ENCODE results near the gene PSMD10.

Gene PSMD10

GRCh38 chrX:108091264-108091877 is at the start of gene PSMD10, which contains the start of gene ATG4A:
TSS of gene PSMD10 (minus strand) at chrX:108091542. CDS start at chrX:108091520, 22 bp downstream.
TSS of gene ATG4A (plus strand) at chrX:108091778. CDS start at chrX:108091827, 49 bp downstream.
- peaks cover 0 to 7% of the 10 kb centered on the region in 2 donors for H3K4me1 ChIP-seq (ENCODE audit: control insufficient read depth in 2 of 2, insufficient read depth in 2 of 2, low read length in 2 of 2)
- H3K9ac ChIP-seq (ENCODE audit: low read depth in 1 of 2, low read length in 2 of 2): peak within 1 kb of the TSS; percentile 75 to 89
- H3K9me3 ChIP-seq (ENCODE audit: control insufficient read depth in 2 of 2, low read length in 2 of 2): no peaks in the 10 kb centered on the region
- H3K36me3 ChIP-seq (ENCODE audit: control insufficient read depth in 2 of 2, insufficient read depth in 2 of 2, low read length in 2 of 2): peaks cover 3 to 4% of the 10 kb centered on the region in 2 donors
- no peaks in the 10 kb centered on the region for H3K27me3 ChIP-seq (ENCODE audit: control insufficient read depth in 2 of 2, insufficient read depth in 2 of 2, low read length in 2 of 2)
- H3K4me3 ChIP-seq (ENCODE audit: low read length in 2 of 2): peak within 1 kb of the TSS; percentile 82 to 87
- H3K27ac ChIP-seq (ENCODE audit: low read depth in 2 of 2, low read length in 2 of 2): peak within 1 kb of the TSS; percentile 77 to 84

GRCh38 chrX:108138814-108139702 is 47.7 kb upstream of the PSMD10 start:
- no peaks in the 10 kb centered on the region for H3K27me3 ChIP-seq (ENCODE audit: control insufficient read depth in 2 of 2, insufficient read depth in 2 of 2, low read length in 2 of 2)
- no peaks in the 10 kb centered on the region for H3K9me3 ChIP-seq (ENCODE audit: control insufficient read depth in 2 of 2, low read length in 2 of 2)
- H3K9ac ChIP-seq (ENCODE audit: low read depth in 1 of 2, low read length in 2 of 2): no peak overlapping the region
- peaks cover 0 to 14% of the 10 kb centered on the region in 2 donors for H3K36me3 ChIP-seq (ENCODE audit: control insufficient read depth in 2 of 2, insufficient read depth in 2 of 2, low read length in 2 of 2)
- no peak overlapping the region for H3K27ac ChIP-seq (ENCODE audit: low read depth in 2 of 2, low read length in 2 of 2)
- H3K4me3 ChIP-seq (ENCODE audit: low read length in 2 of 2): no peak overlapping the region
- no peaks in the 10 kb centered on the region for H3K4me1 ChIP-seq (ENCODE audit: control insufficient read depth in 2 of 2, insufficient read depth in 2 of 2, low read length in 2 of 2)

DNA sequence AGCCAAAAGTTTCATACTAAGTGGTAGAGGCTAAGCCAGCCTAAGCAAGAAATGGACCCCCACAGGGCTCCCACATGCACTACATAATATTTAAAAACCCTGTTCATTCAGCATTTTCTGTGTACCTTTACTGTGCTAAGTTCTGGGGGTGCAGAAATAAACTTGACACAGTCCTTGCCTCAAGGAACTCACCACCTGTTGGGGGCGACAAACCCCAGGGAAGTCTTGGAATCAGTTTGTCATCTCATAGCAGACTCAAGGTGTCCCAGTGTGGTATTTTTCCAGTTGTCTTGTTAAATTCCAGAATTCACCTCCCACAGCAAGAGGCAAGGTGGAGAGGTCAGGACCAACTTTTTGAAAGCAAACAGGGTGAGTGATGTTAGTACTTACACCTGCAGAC is 43.4 kb upstream of the PSMD10 start:
- Histone ChIP-seq H3K27me3 (ENCODE audit: control insufficient read depth in 2 of 2, insufficient read depth in 2 of 2, low read length in 2 of 2) (no peaks in the 10 kb centered on the region), H3K4me1 (ENCODE audit: control insufficient read depth in 2 of 2, insufficient read depth in 2 of 2, low read length in 2 of 2) (no peaks in the 10 kb centered on the region), H3K9me3 (ENCODE audit: control insufficient read depth in 2 of 2, low read length in 2 of 2) (no peaks in the 10 kb centered on the region), H3K4me3 (ENCODE audit: low read length in 2 of 2) (no peak overlapping the region), H3K27ac (ENCODE audit: low read depth in 2 of 2, low read length in 2 of 2) (no peak overlapping the region), H3K9ac (ENCODE audit: low read depth in 1 of 2, low read length in 2 of 2) (no peak overlapping the region), H3K36me3 (ENCODE audit: control insufficient read depth in 2 of 2, insufficient read depth in 2 of 2, low read length in 2 of 2) (peaks cover 0 to 11% of the 10 kb centered on the region in 2 donors)

GRCh38 chrX:108132876-108133275 is 41.5 kb upstream of the PSMD10 start:
- H3K9ac ChIP-seq (ENCODE audit: low read depth in 1 of 2, low read length in 2 of 2): no peak overlapping the region
- H3K9me3 ChIP-seq (ENCODE audit: control insufficient read depth in 2 of 2, low read length in 2 of 2): no peaks in the 10 kb centered on the region
- peaks cover 0 to 6% of the 10 kb centered on the region in 2 donors for H3K36me3 ChIP-seq (ENCODE audit: control insufficient read depth in 2 of 2, insufficient read depth in 2 of 2, low read length in 2 of 2)
- no peak overlapping the region for H3K27ac ChIP-seq (ENCODE audit: low read depth in 2 of 2, low read length in 2 of 2)
- H3K4me1 ChIP-seq (ENCODE audit: control insufficient read depth in 2 of 2, insufficient read depth in 2 of 2, low read length in 2 of 2): no peaks in the 10 kb centered on the region
- no peak overlapping the region for H3K4me3 ChIP-seq (ENCODE audit: low read length in 2 of 2)
- no peaks in the 10 kb centered on the region for H3K27me3 ChIP-seq (ENCODE audit: control insufficient read depth in 2 of 2, insufficient read depth in 2 of 2, low read length in 2 of 2)

DNA sequence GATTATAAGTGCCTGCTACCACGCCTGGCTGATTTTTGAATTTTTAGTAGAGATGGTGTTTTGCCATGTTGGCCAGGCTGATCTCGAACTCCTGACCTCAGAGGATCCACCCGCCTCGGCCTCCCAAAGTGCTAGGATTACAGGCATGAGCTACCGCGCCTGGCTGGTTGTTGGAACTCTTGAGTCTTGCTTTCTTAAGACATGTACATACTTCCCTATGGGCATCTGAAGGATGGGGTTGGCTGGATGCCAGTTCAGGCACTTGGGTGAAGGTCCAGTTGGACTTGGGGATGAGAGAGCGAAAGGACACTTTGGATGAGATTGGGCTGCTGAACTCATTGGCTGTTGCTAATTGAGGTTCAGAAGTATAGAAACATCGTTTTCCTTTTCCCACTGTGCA is 40.7 kb upstream of the PSMD10 start:
- H3K4me1 ChIP-seq (ENCODE audit: control insufficient read depth in 2 of 2, insufficient read depth in 2 of 2, low read length in 2 of 2): no peaks in the 10 kb centered on the region
- peaks cover 0 to 6% of the 10 kb centered on the region in 2 donors for H3K36me3 ChIP-seq (ENCODE audit: control insufficient read depth in 2 of 2, insufficient read depth in 2 of 2, low read length in 2 of 2)
- H3K4me3 ChIP-seq (ENCODE audit: low read length in 2 of 2): no peak overlapping the region
- no peaks in the 10 kb centered on the region for H3K9me3 ChIP-seq (ENCODE audit: control insufficient read depth in 2 of 2, low read length in 2 of 2)
- H3K27me3 ChIP-seq (ENCODE audit: control insufficient read depth in 2 of 2, insufficient read depth in 2 of 2, low read length in 2 of 2): no peaks in the 10 kb centered on the region
- H3K9ac ChIP-seq (ENCODE audit: low read depth in 1 of 2, low read length in 2 of 2): no peak overlapping the region
- H3K27ac ChIP-seq (ENCODE audit: low read depth in 2 of 2, low read length in 2 of 2): no peak overlapping the region

GRCh38 chrX:108131471-108131870 is 40.1 kb upstream of the PSMD10 start:
- Histone ChIP-seq H3K27me3 (ENCODE audit: control insufficient read depth in 2 of 2, insufficient read depth in 2 of 2, low read length in 2 of 2) (no peaks in the 10 kb centered on the region), H3K4me1 (ENCODE audit: control insufficient read depth in 2 of 2, insufficient read depth in 2 of 2, low read length in 2 of 2) (no peaks in the 10 kb centered on the region), H3K4me3 (ENCODE audit: low read length in 2 of 2) (no peak overlapping the region), H3K36me3 (ENCODE audit: control insufficient read depth in 2 of 2, insufficient read depth in 2 of 2, low read length in 2 of 2) (peaks cover 0 to 6% of the 10 kb centered on the region in 2 donors), H3K9ac (ENCODE audit: low read depth in 1 of 2, low read length in 2 of 2) (no peak overlapping the region), H3K9me3 (ENCODE audit: control insufficient read depth in 2 of 2, low read length in 2 of 2) (no peaks in the 10 kb centered on the region), H3K27ac (ENCODE audit: low read depth in 2 of 2, low read length in 2 of 2) (no peak overlapping the region)

DNA sequence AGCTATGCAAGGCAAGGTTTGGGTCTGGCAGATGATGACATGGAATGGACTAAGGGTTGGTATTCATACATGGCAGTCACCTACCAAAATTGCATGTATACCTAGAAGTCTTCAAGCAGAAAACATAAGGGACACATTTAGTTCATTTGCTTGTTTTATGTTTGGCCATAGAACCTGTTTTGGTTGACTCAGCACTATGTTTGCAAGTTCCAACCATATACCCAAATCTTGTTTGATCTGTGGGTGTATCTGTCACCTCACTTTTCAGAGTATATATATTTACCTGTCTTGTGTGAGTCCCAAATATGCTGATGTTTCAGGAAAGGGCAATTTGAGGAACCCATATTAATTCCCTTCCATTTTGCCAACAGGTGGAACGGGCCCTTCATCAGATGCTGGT is 39.5 kb upstream of the PSMD10 start:
- no peak overlapping the region for H3K4me3 ChIP-seq (ENCODE audit: low read length in 2 of 2)
- H3K4me1 ChIP-seq (ENCODE audit: control insufficient read depth in 2 of 2, insufficient read depth in 2 of 2, low read length in 2 of 2): no peaks in the 10 kb centered on the region
- no peaks in the 10 kb centered on the region for H3K27me3 ChIP-seq (ENCODE audit: control insufficient read depth in 2 of 2, insufficient read depth in 2 of 2, low read length in 2 of 2)
- no peaks in the 10 kb centered on the region for H3K9me3 ChIP-seq (ENCODE audit: control insufficient read depth in 2 of 2, low read length in 2 of 2)
- no peak overlapping the region for H3K9ac ChIP-seq (ENCODE audit: low read depth in 1 of 2, low read length in 2 of 2)
- peaks cover 0 to 6% of the 10 kb centered on the region in 2 donors for H3K36me3 ChIP-seq (ENCODE audit: control insufficient read depth in 2 of 2, insufficient read depth in 2 of 2, low read length in 2 of 2)
- no peak overlapping the region for H3K27ac ChIP-seq (ENCODE audit: low read depth in 2 of 2, low read length in 2 of 2)

GRCh38 chrX:108127152-108127551 is 35.8 kb upstream of the PSMD10 start:
- no peak overlapping the region for H3K9ac ChIP-seq (ENCODE audit: low read depth in 1 of 2, low read length in 2 of 2)
- H3K4me3 ChIP-seq (ENCODE audit: low read length in 2 of 2): no peak overlapping the region
- H3K27ac ChIP-seq (ENCODE audit: low read depth in 2 of 2, low read length in 2 of 2): no peak overlapping the region
- no peaks in the 10 kb centered on the region for H3K9me3 ChIP-seq (ENCODE audit: control insufficient read depth in 2 of 2, low read length in 2 of 2)
- H3K36me3 ChIP-seq (ENCODE audit: control insufficient read depth in 2 of 2, insufficient read depth in 2 of 2, low read length in 2 of 2): no peaks in the 10 kb centered on the region
- no peaks in the 10 kb centered on the region for H3K4me1 ChIP-seq (ENCODE audit: control insufficient read depth in 2 of 2, insufficient read depth in 2 of 2, low read length in 2 of 2)
- no peaks in the 10 kb centered on the region for H3K27me3 ChIP-seq (ENCODE audit: control insufficient read depth in 2 of 2, insufficient read depth in 2 of 2, low read length in 2 of 2)

- H3K27ac ChIP-seq (ENCODE audit: low read depth in 2 of 2, low read length in 2 of 2): no peak overlapping the region
- H3K4me1 ChIP-seq (ENCODE audit: control insufficient read depth in 2 of 2, insufficient read depth in 2 of 2, low read length in 2 of 2): no peaks in the 10 kb centered on the region
- no peaks in the 10 kb centered on the region for H3K36me3 ChIP-seq (ENCODE audit: control insufficient read depth in 2 of 2, insufficient read depth in 2 of 2, low read length in 2 of 2)
- no peak overlapping the region for H3K4me3 ChIP-seq (ENCODE audit: low read length in 2 of 2)
- no peaks in the 10 kb centered on the region for H3K27me3 ChIP-seq (ENCODE audit: control insufficient read depth in 2 of 2, insufficient read depth in 2 of 2, low read length in 2 of 2)
- no peak overlapping the region for H3K9ac ChIP-seq (ENCODE audit: low read depth in 1 of 2, low read length in 2 of 2)
- H3K9me3 ChIP-seq (ENCODE audit: control insufficient read depth in 2 of 2, low read length in 2 of 2): no peaks in the 10 kb centered on the region
Observed at GRCh38 chrX:108126661-108127060, 35.3 kb upstream of the PSMD10 start.

GRCh38 chrX:108123591-108124366 is 32.4 kb upstream of the PSMD10 start:
- Histone ChIP-seq H3K4me1 (ENCODE audit: control insufficient read depth in 2 of 2, insufficient read depth in 2 of 2, low read length in 2 of 2) (no peaks in the 10 kb centered on the region), H3K9ac (ENCODE audit: low read depth in 1 of 2, low read length in 2 of 2) (no peak overlapping the region), H3K27me3 (ENCODE audit: control insufficient read depth in 2 of 2, insufficient read depth in 2 of 2, low read length in 2 of 2) (no peaks in the 10 kb centered on the region), H3K9me3 (ENCODE audit: control insufficient read depth in 2 of 2, low read length in 2 of 2) (no peaks in the 10 kb centered on the region), H3K27ac (ENCODE audit: low read depth in 2 of 2, low read length in 2 of 2) (no peak overlapping the region), H3K4me3 (ENCODE audit: low read length in 2 of 2) (no peak overlapping the region), H3K36me3 (ENCODE audit: control insufficient read depth in 2 of 2, insufficient read depth in 2 of 2, low read length in 2 of 2) (no peaks in the 10 kb centered on the region)
